PC-9 (cell line): ENCODE measurements around the gene PROM1. TPM values are rescaled to one million over a fixed set of nuclear protein-coding genes. Genes with fewer than 3 reads are reported as not detected.

Source experiments
- BruUV-seq: library from RNA; stranded (reverse); fragments of 400-500 nt; replicated peaks from 2 replicates; lab custom pipeline; 2021; lab: Mats Ljungman, UMichigan
- CTCF ChIA-PET: fragments of 300-600 bp; sonication (Branson Sonifier 250); formaldehyde crosslinking; loops from one replicate; lab custom pipeline; 2022; ENCODE audit warnings: antibody characterized with exemption; lab: Charles Lee
- POLR2A ChIA-PET: fragments of 300-600 bp; sonication (Branson Sonifier 250); formaldehyde crosslinking; loops from one replicate; lab custom pipeline; 2022; ENCODE audit warnings: antibody characterized with exemption; ENCODE audit not compliant: unreplicated experiment; lab: Charles Lee
- DNase-seq, 2 experiments: peaks; one replicate each; pipeline versions ENCODE4 v3.0.0 to v3.0.0-alpha.2; 2015 to 2022; ENCODE audit warnings: mixed read lengths in 1 of 2
- H2AFZ ChIP-seq: fragments of 200-600 bp; sonication (generic); 2 replicates; pipeline ENCODE4 v1.8.1; 2017; ENCODE audit warnings: antibody characterized with exemption
- H3F3A ChIP-seq: fragments of 200-600 bp; sonication (generic); 2 replicates; pipeline ENCODE4 v1.8.1; 2017; ENCODE audit warnings: antibody characterized with exemption, mild to moderate bottlenecking, low read depth; ENCODE audit not compliant: insufficient read depth
- H3K27ac ChIP-seq: fragments of 200-600 bp; sonication (generic); 2 replicates; pipeline ENCODE4 v1.6.1; 2016; ENCODE audit warnings: mixed run types
- H3K27me3 ChIP-seq: fragments of 200-600 bp; sonication (generic); 2 replicates; pipeline ENCODE4 v1.6.1; 2016; ENCODE audit warnings: low read depth, mixed run types; ENCODE audit not compliant: insufficient read depth
- H3K36me3 ChIP-seq: fragments of 200-600 bp; sonication (generic); 2 replicates; pipeline ENCODE4 v1.6.1; 2016; ENCODE audit warnings: low read depth, mixed run types
- H3K4me1 ChIP-seq: fragments of 200-600 bp; sonication (generic); replicated peaks from 2 replicates; pipeline ENCODE4 v1.6.1; 2016; ENCODE audit warnings: mixed run types; ENCODE audit not compliant: insufficient read depth
- H3K4me2 ChIP-seq: fragments of 200-600 bp; sonication (generic); 2 replicates; pipeline ENCODE4 v1.6.1; 2017; ENCODE audit warnings: mixed run types
- H3K4me3 ChIP-seq: fragments of 200-600 bp; sonication (generic); 2 replicates; pipeline ENCODE4 v1.6.1; 2016; ENCODE audit warnings: mixed run types
- H3K79me2 ChIP-seq: fragments of 200-600 bp; sonication (generic); 2 replicates; pipeline ENCODE4 v1.6.1; 2017; ENCODE audit warnings: low read depth, mixed run types
- H3K9me2 ChIP-seq: fragments of 200-600 bp; sonication (generic); 2 replicates; pipeline ENCODE4 v1.8.1; 2017; ENCODE audit warnings: mild to moderate bottlenecking; ENCODE audit not compliant: insufficient read depth
- H3K9me3 ChIP-seq: fragments of 200-600 bp; sonication (generic); 2 replicates; pipeline ENCODE4 v1.8.1; 2016; ENCODE audit warnings: low read depth; ENCODE audit not compliant: insufficient read depth
- H4K20me1 ChIP-seq: fragments of 200-600 bp; sonication (generic); 2 replicates; pipeline ENCODE4 v1.8.1; 2017; ENCODE audit not compliant: insufficient read depth
- EZH2 ChIP-seq: fragments of 200-600 bp; sonication (generic); IDR thresholded peaks from 2 replicates; pipeline ENCODE4 v1.8.0; 2017; ENCODE audit warnings: antibody characterized with exemption, low read depth
- intact Hi-C: fragments of 100-400 bp; cut with micrococcal nuclease; formaldehyde crosslinking; loops from one replicate; pipeline ENCODE4 v1.10.0; 2022; ENCODE audit not compliant: unreplicated experiment
- total RNA-seq: library from RNA; stranded (reverse); gene quantifications from 2 replicates; pipeline ENCODE4 v1.2.3, GENCODE V29; 2021
- TF ChIP-seq, protein P1 (sequence below): fragments of 200-600 bp; sonication (generic); conservative IDR thresholded peaks from 2 replicates; pipeline ENCODE4 v1.6.1; 2017; ENCODE audit warnings: mixed run types, antibody characterized with exemption, mild to moderate bottlenecking, moderate library complexity

PROM1 gene
- total RNA-seq, 1 experiment from 2014 or later: not detected

DNA sequence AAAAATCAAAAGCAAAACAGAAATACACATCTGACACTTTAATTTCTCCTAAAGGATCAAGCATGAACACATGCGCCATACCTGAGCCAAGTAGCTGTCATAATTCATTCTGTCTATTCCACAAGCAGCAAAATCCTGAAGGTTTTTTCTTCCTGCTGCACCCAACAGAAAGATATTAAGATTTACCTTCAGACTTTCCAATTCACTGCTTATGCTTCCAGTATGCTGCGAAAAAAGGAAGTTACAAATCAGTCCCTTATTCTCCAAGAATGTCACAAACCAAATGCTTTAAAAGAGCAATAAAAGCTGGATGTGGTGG, 91.7 kb downstream of the PROM1 start:
- Histone ChIP-seq H3K9me3 (no peaks in the 10 kb centered on the region), H3K36me3 (no peaks in the 10 kb centered on the region), H3K27ac (no peak overlapping the region), H4K20me1 (no peaks in the 10 kb centered on the region), H3K4me3 (no peak overlapping the region), H2AFZ (no peak overlapping the region), H3K9me2 (no peaks in the 10 kb centered on the region), H3F3A (no peaks in the 10 kb centered on the region), H3K27me3 (no peaks in the 10 kb centered on the region; the same call in 1 of the 2 replicates), H3K79me2 (no peaks in the 10 kb centered on the region), H3K4me1 (no peaks in the 10 kb centered on the region), H3K4me2 (no peak overlapping the region)
- TF ChIP-seq, protein P1, sequence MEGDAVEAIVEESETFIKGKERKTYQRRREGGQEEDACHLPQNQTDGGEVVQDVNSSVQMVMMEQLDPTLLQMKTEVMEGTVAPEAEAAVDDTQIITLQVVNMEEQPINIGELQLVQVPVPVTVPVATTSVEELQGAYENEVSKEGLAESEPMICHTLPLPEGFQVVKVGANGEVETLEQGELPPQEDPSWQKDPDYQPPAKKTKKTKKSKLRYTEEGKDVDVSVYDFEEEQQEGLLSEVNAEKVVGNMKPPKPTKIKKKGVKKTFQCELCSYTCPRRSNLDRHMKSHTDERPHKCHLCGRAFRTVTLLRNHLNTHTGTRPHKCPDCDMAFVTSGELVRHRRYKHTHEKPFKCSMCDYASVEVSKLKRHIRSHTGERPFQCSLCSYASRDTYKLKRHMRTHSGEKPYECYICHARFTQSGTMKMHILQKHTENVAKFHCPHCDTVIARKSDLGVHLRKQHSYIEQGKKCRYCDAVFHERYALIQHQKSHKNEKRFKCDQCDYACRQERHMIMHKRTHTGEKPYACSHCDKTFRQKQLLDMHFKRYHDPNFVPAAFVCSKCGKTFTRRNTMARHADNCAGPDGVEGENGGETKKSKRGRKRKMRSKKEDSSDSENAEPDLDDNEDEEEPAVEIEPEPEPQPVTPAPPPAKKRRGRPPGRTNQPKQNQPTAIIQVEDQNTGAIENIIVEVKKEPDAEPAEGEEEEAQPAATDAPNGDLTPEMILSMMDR: no peak
- no peak for TF ChIP-seq EZH2
- no peak for DNase-seq
- intact Hi-C loops: no loop called here
- no TSS peak for BruUV-seq
- ChIA-PET POLR2A (no interaction called here), CTCF (no interaction called here)

DNA sequence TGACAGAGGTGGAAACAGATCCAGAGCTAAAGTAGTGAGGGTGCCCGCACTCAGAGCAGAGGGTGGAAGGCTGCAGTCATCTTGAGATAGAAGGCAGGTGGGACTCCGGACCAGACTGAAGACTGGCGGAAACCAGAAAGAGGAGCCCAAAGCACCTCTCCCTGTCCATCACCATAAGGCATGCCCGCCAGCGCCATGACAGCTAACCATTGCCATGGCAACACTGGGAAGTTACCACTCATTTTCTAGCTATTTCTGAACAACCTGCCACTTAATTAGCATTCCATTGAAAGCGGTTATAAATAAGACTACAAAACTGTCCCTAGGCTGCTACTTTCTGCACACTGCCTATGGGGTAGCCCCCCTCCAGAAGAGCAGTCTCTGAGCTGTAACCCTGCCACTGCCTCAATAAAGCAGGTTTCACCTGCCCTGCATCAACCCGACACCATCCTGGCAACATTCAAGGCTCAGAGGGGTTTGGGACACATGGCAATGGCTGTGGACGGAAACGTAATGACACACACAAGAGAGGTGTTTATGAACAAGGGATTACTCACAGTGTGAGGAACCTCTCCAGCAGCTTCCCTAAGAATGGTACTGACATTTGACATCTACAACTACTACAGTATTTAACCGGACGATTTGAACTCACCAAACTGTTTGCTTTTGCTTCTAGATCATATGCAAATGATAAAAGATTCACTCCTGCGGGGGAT, 93.1 kb downstream of the PROM1 start:
- no peak overlapping the region for H3K4me3 ChIP-seq
- TF ChIP-seq, protein P1: no peak
- no peak for TF ChIP-seq EZH2
- H3F3A ChIP-seq: no peaks in the 10 kb centered on the region
- no peaks in the 10 kb centered on the region for H3K9me3 ChIP-seq
- H3K27me3 ChIP-seq: no peaks in the 10 kb centered on the region; the same call in 1 of the 2 replicates
- no peak for DNase-seq
- H3K36me3 ChIP-seq: no peaks in the 10 kb centered on the region
- no peaks in the 10 kb centered on the region for H3K79me2 ChIP-seq
- H3K27ac ChIP-seq: no peak overlapping the region
- H3K4me2 ChIP-seq: no peak overlapping the region
- no peaks in the 10 kb centered on the region for H3K9me2 ChIP-seq
- CTCF ChIA-PET: no interaction called here
- no TSS peak for BruUV-seq
- H3K4me1 ChIP-seq: no peaks in the 10 kb centered on the region
- H4K20me1 ChIP-seq: no peaks in the 10 kb centered on the region
- intact Hi-C loops: no loop called here
- H2AFZ ChIP-seq: no peak overlapping the region
- POLR2A ChIA-PET: no interaction called here

DNA sequence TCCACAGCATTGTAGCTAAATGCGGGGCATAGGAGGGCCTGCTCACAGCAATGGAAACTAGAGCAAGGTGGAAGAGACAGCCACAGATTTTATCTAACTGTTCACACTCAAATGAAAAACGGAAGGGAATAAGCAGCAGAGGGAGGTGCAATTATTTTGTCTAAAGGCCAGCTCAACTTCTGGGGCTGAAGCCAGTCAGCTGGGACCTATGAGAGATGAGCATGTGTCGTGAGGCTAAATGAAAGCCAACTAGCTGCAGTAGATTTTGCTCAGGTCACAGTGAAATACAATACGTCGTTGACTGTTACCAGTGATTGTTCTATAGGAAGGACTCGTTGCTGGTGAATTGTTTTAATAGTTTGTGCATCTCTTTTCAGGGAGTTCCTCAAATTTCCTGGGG, 94.4 kb downstream of the PROM1 start:
- no peaks in the 10 kb centered on the region; the same call in 1 of the 2 replicates for H3K27me3 ChIP-seq
- no peak for DNase-seq
- H3K36me3 ChIP-seq: no peaks in the 10 kb centered on the region
- H3K27ac ChIP-seq: no peak overlapping the region
- H3K79me2 ChIP-seq: no peaks in the 10 kb centered on the region
- no peak overlapping the region for H3K4me3 ChIP-seq
- intact Hi-C loops: no loop called here
- H3K9me3 ChIP-seq: no peaks in the 10 kb centered on the region
- no peaks in the 10 kb centered on the region for H3K9me2 ChIP-seq
- TF ChIP-seq, protein P1: no peak
- no peak for TF ChIP-seq EZH2
- BruUV-seq: no TSS peak
- H4K20me1 ChIP-seq: no peaks in the 10 kb centered on the region
- no peak overlapping the region for H3K4me2 ChIP-seq
- no peaks in the 10 kb centered on the region for H3F3A ChIP-seq
- no peaks in the 10 kb centered on the region for H3K4me1 ChIP-seq
- H2AFZ ChIP-seq: no peak overlapping the region
- CTCF ChIA-PET: no interaction called here
- POLR2A ChIA-PET: no interaction called here
